CD14-positive monocyte (primary cell): ENCODE results near the gene CDK5RAP3. TPM values are rescaled to one million over a fixed set of nuclear protein-coding genes. Genes with fewer than 3 reads are reported as not detected.

ENCODE experiments used
- DNase-seq, 3 donors: peaks; one replicate each; pipeline ENCODE4 v3.0.0-alpha.2; 2011 to 2022
- H2AFZ ChIP-seq: 2 replicates; pipeline ENCODE4 v1.6.0; 2012; ENCODE audit warnings: mild to moderate bottlenecking, low read depth, low read length, inconsistent platforms; ENCODE audit not compliant: insufficient read depth, poor library complexity, severe bottlenecking
- H3K27ac ChIP-seq, 2 donors: 1 replicate in 1 of 2; 2 replicates in 1 of 2; pipeline ENCODE4 v1.5.1; 2012 to 2013; ENCODE audit warnings: low read length in 2 of 2, control low read depth in 1 of 2, inconsistent platforms in 1 of 2, low read depth in 1 of 2, mild to moderate bottlenecking in 1 of 2
- H3K27me3 ChIP-seq, 2 donors: one replicate each; pipeline versions ENCODE4 v1.6.0 to v1.6.1; 2011 to 2013; ENCODE audit warnings: low read length in 2 of 2; ENCODE audit not compliant: control insufficient read depth in 2 of 2, insufficient read depth in 2 of 2
- H3K36me3 ChIP-seq, 2 donors: replicated peaks in 1 of 2; 1 replicate in 1 of 2; 2 replicates in 1 of 2; pipeline versions ENCODE4 v1.5.1 to v1.6.1; 2012 to 2013; ENCODE audit warnings: low read length in 2 of 2, control low read depth in 1 of 2, inconsistent platforms in 1 of 2, mild to moderate bottlenecking in 1 of 2; ENCODE audit not compliant: insufficient read depth in 2 of 2, control insufficient read depth in 1 of 2
- H3K4me1 ChIP-seq, 2 donors: 1 replicate in 1 of 2; 2 replicates in 1 of 2; pipeline versions ENCODE4 v1.5.1 to v1.6.1; 2012 to 2013; ENCODE audit warnings: low read length in 2 of 2, control low read depth in 1 of 2, inconsistent platforms in 1 of 2, mild to moderate bottlenecking in 1 of 2, moderate library complexity in 1 of 2; ENCODE audit not compliant: insufficient read depth in 2 of 2, control insufficient read depth in 1 of 2
- H3K4me2 ChIP-seq: replicated peaks from 2 replicates; pipeline ENCODE3; 2012; ENCODE audit warnings: low read length, moderate library complexity, mild to moderate bottlenecking; ENCODE audit not compliant: poor library complexity, severe bottlenecking; ENCODE audit errors: extremely low read depth
- H3K4me3 ChIP-seq, 3 experiments: fragments of 200-600 bp in 1 of 3; sonication (generic) in 1 of 3; replicated peaks in 1 of 3; 1 replicate in 2 of 3; 2 replicates in 1 of 3; pipeline ENCODE4 v1.5.1; 2011 to 2013; ENCODE audit warnings: low read length in 3 of 3, mild to moderate bottlenecking in 3 of 3, control low read depth in 2 of 3, low read depth in 2 of 3, inconsistent platforms in 1 of 3, moderate library complexity in 1 of 3
- H3K79me2 ChIP-seq: 2 replicates; pipeline ENCODE4 v1.6.0; 2012; ENCODE audit warnings: mild to moderate bottlenecking, control low read depth, inconsistent platforms, low read length, moderate library complexity; ENCODE audit not compliant: insufficient read depth
- H3K9ac ChIP-seq: 2 replicates; pipeline ENCODE4 v1.6.0; 2017; ENCODE audit warnings: low read length, mild to moderate bottlenecking; ENCODE audit not compliant: insufficient read depth, poor library complexity, severe bottlenecking
- H3K9me3 ChIP-seq, 2 donors: replicated peaks in 1 of 2; 1 replicate in 1 of 2; 2 replicates in 1 of 2; pipeline versions ENCODE4 v1.5.1 to v1.6.1; 2012 to 2013; ENCODE audit warnings: low read length in 2 of 2, control low read depth in 1 of 2; ENCODE audit not compliant: control insufficient read depth in 1 of 2, insufficient read depth in 1 of 2
- H4K20me1 ChIP-seq: 2 replicates; pipeline ENCODE4 v1.6.0; 2012; ENCODE audit warnings: mild to moderate bottlenecking, low read length, control low read depth, moderate library complexity; ENCODE audit not compliant: insufficient read depth
- H3K27ac Mint-ChIP-seq, 7 donors: one replicate each; pipeline ENCODE4 v1.8.0; 2020; ENCODE audit warnings: mild to moderate bottlenecking in 7 of 7, mixed read lengths in 7 of 7, moderate library complexity in 6 of 7, inconsistent platforms in 2 of 7
- H3K27me3 Mint-ChIP-seq, 3 donors: one replicate each; pipeline ENCODE4 v1.8.0; 2021 to 2022; ENCODE audit warnings: low read depth in 3 of 3, mild to moderate bottlenecking in 3 of 3, mixed read lengths in 3 of 3, moderate library complexity in 3 of 3, inconsistent platforms in 1 of 3
- H3K36me3 Mint-ChIP-seq, 2 donors: one replicate each; pipeline ENCODE4 v1.8.0; 2020; ENCODE audit warnings: mixed read lengths in 2 of 2, inconsistent platforms in 1 of 2, mild to moderate bottlenecking in 1 of 2
- H3K4me1 Mint-ChIP-seq: one replicate; pipeline ENCODE4 v1.8.0; 2020; ENCODE audit warnings: mild to moderate bottlenecking, mixed read lengths
- H3K4me3 Mint-ChIP-seq, 2 donors: one replicate each; pipeline ENCODE4 v1.8.0; 2020; ENCODE audit warnings: mild to moderate bottlenecking in 2 of 2, mixed read lengths in 2 of 2, moderate library complexity in 1 of 2
- H3K9me3 Mint-ChIP-seq, 7 donors: one replicate each; pipeline ENCODE4 v1.8.0; 2020 to 2022; ENCODE audit warnings: mixed read lengths in 7 of 7, mild to moderate bottlenecking in 6 of 7, moderate library complexity in 6 of 7, inconsistent platforms in 2 of 7
- WGBS: methylation state at CpG from one replicate; pipeline ENCODE4 v1.1.5; 2013; ENCODE audit warnings: missing lambda C conversion rate; ENCODE audit not compliant: insufficient coverage; 5-methylcytosine and 5-hydroxymethylcytosine counted together
- intact Hi-C, 2 donors: fragments of 100-400 bp; cut with micrococcal nuclease; formaldehyde crosslinking; loops; one replicate each; pipeline versions ENCODE4 v1.15.0 to v1.15.1; 2023
- polyA plus RNA-seq, 3 donors: library from polyadenylated mRNA; depleted of rRNA in 1 of 3; unstranded in 2 of 3; stranded (reverse) in 1 of 3; fragments of 300-500 nt in 2 of 3; fragments of >200 nt in 1 of 3; fragmentation: Illumina TruSeq in 2 of 3; gene quantifications; 1 replicate in 2 of 3; 2 replicates in 1 of 3; pipeline ENCODE4 v1.2.3, GENCODE V29; 2012 to 2021
- TF ChIP-seq, protein P1 (sequence below): fragments of 200-600 bp; IDR thresholded peaks from one replicate; pipeline ENCODE4 v1.8.0; 2022; ENCODE audit warnings: antibody characterized with exemption, mild to moderate bottlenecking

CDK5RAP3 gene
- polyA plus RNA-seq, 3 donors: 86.1 to 782 (median 94.4) TPM

DNA sequence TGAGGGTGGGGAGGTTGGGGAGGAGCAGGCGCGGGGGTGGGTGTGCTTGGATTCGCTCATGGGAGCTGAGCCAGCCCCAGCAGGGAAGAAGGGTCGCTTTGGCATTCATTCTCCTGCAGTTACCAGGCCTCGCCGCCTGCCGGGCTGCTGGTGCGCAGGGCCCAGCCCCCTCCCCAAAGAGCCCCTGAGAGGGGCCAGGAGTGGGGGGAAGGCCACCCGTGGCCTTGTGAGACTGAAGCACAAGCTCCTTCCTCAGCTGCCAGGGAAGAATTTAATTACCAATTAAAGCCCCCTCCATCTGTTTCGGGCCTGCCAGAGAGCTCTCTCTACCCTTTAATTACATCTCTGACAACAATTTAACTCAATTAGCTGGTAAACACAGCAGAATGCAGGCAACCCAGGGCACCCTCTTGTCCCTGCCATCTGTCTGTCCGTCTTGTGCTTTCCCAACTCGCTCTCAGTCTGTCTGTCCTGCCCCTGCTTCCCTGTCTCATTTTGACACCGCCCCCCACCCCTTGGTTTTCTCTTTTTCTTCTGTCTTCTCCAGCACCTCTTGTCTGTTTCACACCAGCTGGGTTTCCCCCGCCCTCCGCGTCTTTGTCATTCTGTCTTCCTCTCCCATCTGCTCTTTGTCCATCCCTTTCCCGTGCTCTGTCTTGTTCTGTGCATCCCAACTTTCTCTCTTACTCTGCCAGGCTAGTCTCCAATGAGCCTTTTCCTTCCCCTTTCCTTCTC lies 32.7 kb downstream of the CDK5RAP3 start:
- H3K27me3 Mint-ChIP-seq: peaks cover 0 to 4% (median 1%) of the 10 kb centered on the region in 3 donors
- H3K4me2 ChIP-seq: peak overlapping the region; percentile 71
- H3K4me1 Mint-ChIP-seq: peaks cover 76% of the 10 kb centered on the region
- peak overlapping the region in 1 of 3 experiments; percentile 58 for H3K4me3 ChIP-seq
- H3K36me3 Mint-ChIP-seq: peaks cover 0 to 3% of the 10 kb centered on the region in 2 donors
- TF ChIP-seq, protein P1, sequence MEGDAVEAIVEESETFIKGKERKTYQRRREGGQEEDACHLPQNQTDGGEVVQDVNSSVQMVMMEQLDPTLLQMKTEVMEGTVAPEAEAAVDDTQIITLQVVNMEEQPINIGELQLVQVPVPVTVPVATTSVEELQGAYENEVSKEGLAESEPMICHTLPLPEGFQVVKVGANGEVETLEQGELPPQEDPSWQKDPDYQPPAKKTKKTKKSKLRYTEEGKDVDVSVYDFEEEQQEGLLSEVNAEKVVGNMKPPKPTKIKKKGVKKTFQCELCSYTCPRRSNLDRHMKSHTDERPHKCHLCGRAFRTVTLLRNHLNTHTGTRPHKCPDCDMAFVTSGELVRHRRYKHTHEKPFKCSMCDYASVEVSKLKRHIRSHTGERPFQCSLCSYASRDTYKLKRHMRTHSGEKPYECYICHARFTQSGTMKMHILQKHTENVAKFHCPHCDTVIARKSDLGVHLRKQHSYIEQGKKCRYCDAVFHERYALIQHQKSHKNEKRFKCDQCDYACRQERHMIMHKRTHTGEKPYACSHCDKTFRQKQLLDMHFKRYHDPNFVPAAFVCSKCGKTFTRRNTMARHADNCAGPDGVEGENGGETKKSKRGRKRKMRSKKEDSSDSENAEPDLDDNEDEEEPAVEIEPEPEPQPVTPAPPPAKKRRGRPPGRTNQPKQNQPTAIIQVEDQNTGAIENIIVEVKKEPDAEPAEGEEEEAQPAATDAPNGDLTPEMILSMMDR: no peak
- WGBS: 79% methylated on average over 11 of the region's 17 CpGs
- no peaks in the 10 kb centered on the region for H3K79me2 ChIP-seq
- no peaks in the 10 kb centered on the region for H3K27me3 ChIP-seq
- H3K4me1 ChIP-seq: peaks cover 70 to 89% of the 10 kb centered on the region in 2 donors
- peak overlapping the region; percentile 28 for H3K9ac ChIP-seq
- no peaks in the 10 kb centered on the region for H3K36me3 ChIP-seq
- no peaks in the 10 kb centered on the region for H4K20me1 ChIP-seq
- H3K9me3 ChIP-seq: no peaks in the 10 kb centered on the region
- DNase-seq: peak in 1 of 3 donors; percentile 21
- H3K4me3 Mint-ChIP-seq: peak overlapping the region in 1 of 2 donors; percentile 74
- H2AFZ ChIP-seq: no peak overlapping the region
- peak overlapping the region; percentile 91 to 94 for H3K27ac ChIP-seq
- intact Hi-C loops: no loop called here
- H3K27ac Mint-ChIP-seq: peak overlapping the region; percentile 94 to 97 (median 96)
- H3K9me3 Mint-ChIP-seq: peaks cover 0 to 2% (median 0%) of the 10 kb centered on the region in 7 donors

DNA sequence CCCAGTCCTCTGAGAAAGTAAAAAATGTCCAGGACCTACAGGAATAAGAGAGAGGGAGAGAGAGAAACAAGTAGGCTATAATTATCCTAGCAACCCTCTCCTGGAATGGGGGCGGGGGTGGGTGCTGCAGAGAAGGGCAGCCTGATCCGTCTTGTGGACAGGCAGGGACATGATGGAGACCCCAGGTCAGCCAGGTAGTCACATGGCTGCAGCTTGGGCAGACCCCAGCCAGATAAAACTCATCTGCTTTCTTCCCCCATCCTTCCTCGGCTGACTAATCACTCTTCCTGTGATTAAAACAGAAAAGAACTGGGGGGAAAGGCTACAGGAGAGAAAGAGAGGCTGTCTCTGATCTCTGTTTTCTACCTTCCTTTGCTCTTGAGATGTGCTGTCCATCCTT lies 34.1 kb downstream of the CDK5RAP3 start:
- TF ChIP-seq, protein P1: no peak
- Histone ChIP-seq H3K79me2 (no peaks in the 10 kb centered on the region), H3K4me2 (no peak overlapping the region), H3K27ac (no peak overlapping the region), H4K20me1 (no peaks in the 10 kb centered on the region), H3K9me3 (no peaks in the 10 kb centered on the region), H2AFZ (no peak overlapping the region), H3K9ac (no peak overlapping the region), H3K27me3 (no peaks in the 10 kb centered on the region), H3K4me1 (peaks cover 63 to 82% of the 10 kb centered on the region in 2 donors), H3K4me3 (no peak overlapping the region), H3K36me3 (no peaks in the 10 kb centered on the region)
- Mint-ChIP-seq H3K4me3 (no peak overlapping the region), H3K27me3 (peaks cover 0 to 4% (median 2%) of the 10 kb centered on the region in 3 donors), H3K36me3 (peaks cover 0 to 3% of the 10 kb centered on the region in 2 donors), H3K9me3 (peaks cover 0 to 2% (median 0%) of the 10 kb centered on the region in 7 donors), H3K4me1 (peaks cover 69% of the 10 kb centered on the region), H3K27ac (peak overlapping the region in 1 of 7 donors; percentile 50)
- DNase-seq: no peak
- intact Hi-C loops: no loop called here
- WGBS: no CpG with 5 or more reads among the region's 3 CpGs
